ENCODE results near the gene PARD6B. TPM values are rescaled to one million over a fixed set of nuclear protein-coding genes. Genes with fewer than 3 reads are reported as not detected.
A peak's percentile ranks its signal among the peaks of the same experiment; 100 is the strongest.

Gene PARD6B
- total and polyA plus RNA-seq, 2 donors (not counting 1 experiment from before 2014, with no cell fraction given), result 0.91 to 6.0 TPM

DNA sequence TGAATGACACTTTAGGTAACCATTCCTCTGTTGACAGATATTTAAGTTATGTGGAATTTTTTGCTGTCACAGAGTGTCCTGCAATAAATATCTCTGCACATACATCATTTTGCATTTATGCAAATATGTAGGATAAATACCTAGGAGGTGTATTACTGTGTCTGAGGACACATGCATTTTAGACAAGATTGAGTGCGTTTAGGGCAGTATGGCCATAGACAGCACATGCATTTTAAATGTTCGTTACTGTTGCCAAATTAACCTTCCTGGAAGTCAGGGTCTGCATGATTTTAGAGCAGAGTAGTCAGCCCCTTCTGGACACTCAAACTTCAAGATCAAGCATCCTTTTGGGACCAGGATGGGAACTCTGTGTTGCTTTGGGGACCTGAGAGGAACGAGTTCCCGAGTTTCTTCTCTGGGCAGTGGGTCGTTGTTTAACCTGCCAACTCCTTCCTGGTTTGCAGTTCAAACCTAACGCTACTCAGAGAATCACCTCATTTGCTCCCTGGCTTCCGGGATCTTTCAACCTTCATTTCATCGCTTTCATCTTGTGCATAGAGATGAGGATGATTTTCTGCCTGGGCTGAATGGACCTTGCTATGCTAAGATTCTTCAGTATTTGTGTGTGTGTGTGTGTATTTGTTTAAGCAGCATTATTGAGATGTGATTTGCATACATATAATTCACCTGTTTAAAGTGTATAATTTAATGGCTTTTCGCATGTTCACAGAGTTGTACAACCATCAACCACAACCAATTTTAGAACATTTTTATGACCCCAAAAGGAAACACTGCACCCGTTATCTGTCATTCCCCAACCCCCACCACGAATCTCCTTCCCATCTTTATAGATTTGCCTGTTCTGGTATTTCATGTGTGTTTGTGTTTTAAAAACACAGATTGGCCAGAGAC lies 73.3 kb downstream of the PARD6B start:
- intact Hi-C loops (cut with micrococcal nuclease), result no loop called here
- Mint-ChIP-seq H3K4me1 (peaks cover 72% of the 10 kb centered on the region), H3K9me3 (ENCODE audit: insufficient read depth) (peaks cover under 1% of the 10 kb centered on the region), H3K4me3 (peak overlapping the region; percentile 67), H3K27me3 (no peaks in the 10 kb centered on the region), H3K27ac (peak overlapping the region; percentile 88)
- WGBS (ENCODE audit: insufficient coverage), result 33% methylated on average over 2 of the region's 11 CpGs
- H3K4me2 ChIP-seq (replicated peaks; ENCODE audit: low read depth, low read length, poor library complexity, severe bottlenecking), result peak overlapping the region; percentile 71
- CTCF ChIA-PET, result interaction anchor here (1.1 to 1.7 kb wide), 3 partner anchors 10 to 125 kb away, joined by 3 to 6 read pairs (median 3); partner anchors contain the start of gene BCAS4
- peaks cover 46 to 62% of the 10 kb centered on the region in 2 donors for H3K4me1 ChIP-seq (ENCODE audit: control insufficient read depth in 2 of 2, insufficient read depth in 2 of 2, low read length in 2 of 2)
- POLR2A ChIA-PET, result interaction anchor here (1.0 kb wide), 1 partner anchor 8 kb away, joined by 6 read pairs; no protein-coding TSS in a partner anchor
- H4K20me1 ChIP-seq (ENCODE audit: control insufficient read depth, insufficient read depth, low read length, poor library complexity, severe bottlenecking), result peaks cover 6% of the 10 kb centered on the region
- H2AFZ ChIP-seq (ENCODE audit: insufficient read depth, low read depth, low read length, poor library complexity, severe bottlenecking), result peak overlapping the region; percentile 62
- H3K27ac ChIP-seq (ENCODE audit: low read length in 2 of 2), result peak overlapping the region; percentile 60 to 70
- peak overlapping the region; percentile 36 for H3K9ac ChIP-seq (ENCODE audit: low read length)
- H3K9me3 ChIP-seq (ENCODE audit: control extremely low read depth in 1 of 3, control insufficient read depth in 2 of 3, insufficient read depth in 1 of 3, low read length in 2 of 3), result peaks cover 0 to 5% (median 2%) of the 10 kb centered on the region in 3 donors
- ATAC-seq (ENCODE audit: low read depth), result peak; percentile 37
- peak overlapping the region in 2 of 5 experiments; percentile 21 to 58 for H3K4me3 ChIP-seq (ENCODE audit: control extremely low read depth in 1 of 5, extremely low read depth in 1 of 5, insufficient read depth in 1 of 5, low read depth in 2 of 5, low read length in 4 of 5)
- H3K27me3 ChIP-seq (replicated peaks in 1 of 4; ENCODE audit: control extremely low read depth in 1 of 4, control insufficient read depth in 3 of 4, insufficient read depth in 4 of 4, low read length in 3 of 4), result no peaks in the 10 kb centered on the region
- H3K79me2 ChIP-seq (ENCODE audit: control insufficient read depth, insufficient read depth, low read length), result peaks cover 99% of the 10 kb centered on the region
- DNase-seq, result peak; percentile 54
- no peak for TF ChIP-seq EZH2 (IDR thresholded peaks at IDR 0.05; ENCODE audit: borderline replicate concordance, insufficient read depth, low read depth, low read length, poor library complexity, severe bottlenecking)
- TF ChIP-seq, protein P1, sequence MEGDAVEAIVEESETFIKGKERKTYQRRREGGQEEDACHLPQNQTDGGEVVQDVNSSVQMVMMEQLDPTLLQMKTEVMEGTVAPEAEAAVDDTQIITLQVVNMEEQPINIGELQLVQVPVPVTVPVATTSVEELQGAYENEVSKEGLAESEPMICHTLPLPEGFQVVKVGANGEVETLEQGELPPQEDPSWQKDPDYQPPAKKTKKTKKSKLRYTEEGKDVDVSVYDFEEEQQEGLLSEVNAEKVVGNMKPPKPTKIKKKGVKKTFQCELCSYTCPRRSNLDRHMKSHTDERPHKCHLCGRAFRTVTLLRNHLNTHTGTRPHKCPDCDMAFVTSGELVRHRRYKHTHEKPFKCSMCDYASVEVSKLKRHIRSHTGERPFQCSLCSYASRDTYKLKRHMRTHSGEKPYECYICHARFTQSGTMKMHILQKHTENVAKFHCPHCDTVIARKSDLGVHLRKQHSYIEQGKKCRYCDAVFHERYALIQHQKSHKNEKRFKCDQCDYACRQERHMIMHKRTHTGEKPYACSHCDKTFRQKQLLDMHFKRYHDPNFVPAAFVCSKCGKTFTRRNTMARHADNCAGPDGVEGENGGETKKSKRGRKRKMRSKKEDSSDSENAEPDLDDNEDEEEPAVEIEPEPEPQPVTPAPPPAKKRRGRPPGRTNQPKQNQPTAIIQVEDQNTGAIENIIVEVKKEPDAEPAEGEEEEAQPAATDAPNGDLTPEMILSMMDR (IDR thresholded peaks at IDR 0.05), result no peak
- peaks cover 0 to 7% of the 10 kb centered on the region in 2 experiments for H3K36me3 ChIP-seq (replicated peaks in 1 of 2; ENCODE audit: control extremely low read depth in 1 of 2, control insufficient read depth in 1 of 2, extremely low read depth in 1 of 2, insufficient read depth in 2 of 2, low read length in 1 of 2)
